Midbrain (tissue), 1 donor: ENCODE results near the gene TMEM245.

ENCODE experiments used
- DNase-seq: peaks from one replicate; lab custom pipeline; 2025; lab: John Stamatoyannopoulos, UW

TMEM245 gene

GRCh38 chr9:109101202-109101595 lies 18.5 kb downstream of the TMEM245 start:
- DNase-seq = no peak

GRCh38 chr9:109100543-109101201 lies 19.1 kb downstream of the TMEM245 start:
- no peak for DNase-seq

- no peak for DNase-seq
Observed at GRCh38 chr9:109098960-109099308, 20.8 kb downstream of the TMEM245 start.

- peak; percentile 43 for DNase-seq
Observed at GRCh38 chr9:109098171-109098959, 21.4 kb downstream of the TMEM245 start.

GRCh38 chr9:109097146-109097545 lies 22.6 kb downstream of the TMEM245 start:
- no peak for DNase-seq

- no peak for DNase-seq
Observed at GRCh38 chr9:109095321-109095720, 24.4 kb downstream of the TMEM245 start.

GRCh38 chr9:109094268-109094667 lies 25.5 kb downstream of the TMEM245 start:
- DNase-seq = no peak

GRCh38 chr9:109092587-109092986 lies 27.2 kb downstream of the TMEM245 start:
- no peak for DNase-seq

GRCh38 chr9:109092051-109092580 lies 27.6 kb downstream of the TMEM245 start:
- no peak for DNase-seq

- no peak for DNase-seq
Observed at GRCh38 chr9:109088221-109088620, 31.5 kb downstream of the TMEM245 start.

GRCh38 chr9:109087795-109088194 lies 32.0 kb downstream of the TMEM245 start:
- no peak for DNase-seq

GRCh38 chr9:109086221-109086620 lies 33.5 kb downstream of the TMEM245 start:
- DNase-seq = no peak

- DNase-seq = no peak
Observed at GRCh38 chr9:109085510-109085909, 34.2 kb downstream of the TMEM245 start.

- DNase-seq = no peak
Observed at GRCh38 chr9:109083813-109084405, 35.8 kb downstream of the TMEM245 start.

- no peak for DNase-seq
Observed at GRCh38 chr9:109083141-109083540, 36.6 kb downstream of the TMEM245 start.

- no peak for DNase-seq
Observed at GRCh38 chr9:109082091-109082620, 37.6 kb downstream of the TMEM245 start.

- no peak for DNase-seq
Observed at GRCh38 chr9:109074236-109074889, 45.4 kb downstream of the TMEM245 start.

GRCh38 chr9:109072821-109073435 lies 46.8 kb downstream of the TMEM245 start:
- no peak for DNase-seq

GRCh38 chr9:109072133-109072692 lies 47.5 kb downstream of the TMEM245 start:
- DNase-seq = no peak

GRCh38 chr9:109068764-109069163 lies 51.0 kb downstream of the TMEM245 start:
- DNase-seq = no peak

GRCh38 chr9:109064963-109065702 lies 54.6 kb downstream of the TMEM245 start:
- no peak for DNase-seq
